PC-9 (cell line): ENCODE data around the gene ADISSP. TPM values are rescaled to one million over a fixed set of nuclear protein-coding genes. Genes with fewer than 3 reads are reported as not detected.

Source experiments
- BruUV-seq: library from RNA; stranded (reverse); fragments of 400-500 nt; replicated peaks from 2 replicates; lab custom pipeline; 2021; lab: Mats Ljungman, UMichigan
- CTCF ChIA-PET: fragments of 300-600 bp; sonication (Branson Sonifier 250); formaldehyde crosslinking; loops from one replicate; lab custom pipeline; 2022; ENCODE audit warnings: antibody characterized with exemption; lab: Charles Lee
- POLR2A ChIA-PET: fragments of 300-600 bp; sonication (Branson Sonifier 250); formaldehyde crosslinking; loops from one replicate; lab custom pipeline; 2022; ENCODE audit warnings: antibody characterized with exemption; ENCODE audit not compliant: unreplicated experiment; lab: Charles Lee
- DNase-seq, 2 experiments: peaks; one replicate each; pipeline versions ENCODE4 v3.0.0 to v3.0.0-alpha.2; 2015 to 2022; ENCODE audit warnings: mixed read lengths in 1 of 2
- H2AFZ ChIP-seq: fragments of 200-600 bp; sonication (generic); 2 replicates; pipeline ENCODE4 v1.8.1; 2017; ENCODE audit warnings: antibody characterized with exemption
- H3F3A ChIP-seq: fragments of 200-600 bp; sonication (generic); 2 replicates; pipeline ENCODE4 v1.8.1; 2017; ENCODE audit warnings: antibody characterized with exemption, mild to moderate bottlenecking, low read depth; ENCODE audit not compliant: insufficient read depth
- H3K27ac ChIP-seq: fragments of 200-600 bp; sonication (generic); 2 replicates; pipeline ENCODE4 v1.6.1; 2016; ENCODE audit warnings: mixed run types
- H3K27me3 ChIP-seq: fragments of 200-600 bp; sonication (generic); 2 replicates; pipeline ENCODE4 v1.6.1; 2016; ENCODE audit warnings: low read depth, mixed run types; ENCODE audit not compliant: insufficient read depth
- H3K36me3 ChIP-seq: fragments of 200-600 bp; sonication (generic); 2 replicates; pipeline ENCODE4 v1.6.1; 2016; ENCODE audit warnings: low read depth, mixed run types
- H3K4me1 ChIP-seq: fragments of 200-600 bp; sonication (generic); replicated peaks from 2 replicates; pipeline ENCODE4 v1.6.1; 2016; ENCODE audit warnings: mixed run types; ENCODE audit not compliant: insufficient read depth
- H3K4me2 ChIP-seq: fragments of 200-600 bp; sonication (generic); 2 replicates; pipeline ENCODE4 v1.6.1; 2017; ENCODE audit warnings: mixed run types
- H3K4me3 ChIP-seq: fragments of 200-600 bp; sonication (generic); 2 replicates; pipeline ENCODE4 v1.6.1; 2016; ENCODE audit warnings: mixed run types
- H3K79me2 ChIP-seq: fragments of 200-600 bp; sonication (generic); 2 replicates; pipeline ENCODE4 v1.6.1; 2017; ENCODE audit warnings: low read depth, mixed run types
- H3K9me2 ChIP-seq: fragments of 200-600 bp; sonication (generic); 2 replicates; pipeline ENCODE4 v1.8.1; 2017; ENCODE audit warnings: mild to moderate bottlenecking; ENCODE audit not compliant: insufficient read depth
- H3K9me3 ChIP-seq: fragments of 200-600 bp; sonication (generic); 2 replicates; pipeline ENCODE4 v1.8.1; 2016; ENCODE audit warnings: low read depth; ENCODE audit not compliant: insufficient read depth
- H4K20me1 ChIP-seq: fragments of 200-600 bp; sonication (generic); 2 replicates; pipeline ENCODE4 v1.8.1; 2017; ENCODE audit not compliant: insufficient read depth
- CTCF ChIP-seq: fragments of 200-600 bp; sonication (generic); conservative IDR thresholded peaks from 2 replicates; pipeline ENCODE4 v1.6.1; 2017; ENCODE audit warnings: mixed run types, antibody characterized with exemption, mild to moderate bottlenecking, moderate library complexity
- EZH2 ChIP-seq: fragments of 200-600 bp; sonication (generic); IDR thresholded peaks from 2 replicates; pipeline ENCODE4 v1.8.0; 2017; ENCODE audit warnings: antibody characterized with exemption, low read depth
- intact Hi-C: fragments of 100-400 bp; cut with micrococcal nuclease; formaldehyde crosslinking; loops from one replicate; pipeline ENCODE4 v1.10.0; 2022; ENCODE audit not compliant: unreplicated experiment
- total RNA-seq: library from RNA; stranded (reverse); gene quantifications from 2 replicates; pipeline ENCODE4 v1.2.3, GENCODE V29; 2021

Gene ADISSP
- total RNA-seq, 1 experiment from 2014 or later = 86.9 TPM

- Histone ChIP-seq H3K27ac (no peak overlapping the region), H3K4me1 (peaks cover 38% of the 10 kb centered on the region)
- DNase-seq = no peak
These were observed 37.2 kb upstream of the ADISSP start for GRCh38 chr20:3804781-3805180.

DNA sequence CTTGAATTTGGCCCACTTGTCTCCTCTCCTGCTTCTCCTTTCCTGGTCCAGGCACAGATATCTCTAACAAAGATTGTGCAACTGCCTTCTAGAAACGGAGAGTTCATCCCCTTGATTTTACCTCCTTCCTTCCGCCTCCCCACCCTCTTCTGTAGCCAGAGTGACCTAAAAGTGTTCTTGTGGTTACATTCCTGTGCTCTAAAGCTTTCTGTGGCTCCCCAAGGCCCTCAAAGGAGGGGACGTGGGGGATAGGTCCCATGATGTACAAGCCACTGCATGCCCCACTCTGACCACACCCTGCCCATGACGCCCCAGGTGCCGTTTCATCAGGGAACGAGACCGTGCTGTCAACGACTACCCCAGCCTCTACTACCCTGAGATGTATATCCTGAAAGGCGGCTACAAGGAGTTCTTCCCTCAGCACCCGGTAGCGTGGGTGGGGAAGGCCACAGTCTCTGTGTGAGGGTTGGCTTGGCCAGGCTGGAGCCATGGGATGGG lies 36.8 kb upstream of the ADISSP start:
- POLR2A ChIA-PET = no interaction called here
- intact Hi-C loops = no loop called here
- no peaks in the 10 kb centered on the region for H3K36me3 ChIP-seq

More at GRCh38 chr20:3804781-3805180, 37.2 kb upstream of the ADISSP start:
- peaks cover 37% of the 10 kb centered on the region for H3F3A ChIP-seq
- CTCF ChIA-PET = no interaction called here
- intact Hi-C loops = no loop called here
- no peaks in the 10 kb centered on the region for H3K9me2 ChIP-seq
- TF ChIP-seq EZH2 = no peak
- no peak for TF ChIP-seq CTCF
- H3K79me2 ChIP-seq = no peaks in the 10 kb centered on the region
- no peaks in the 10 kb centered on the region for H3K36me3 ChIP-seq
- H3K4me3 ChIP-seq = no peak overlapping the region
- no peaks in the 10 kb centered on the region for H3K9me3 ChIP-seq
- H3K4me2 ChIP-seq = no peak overlapping the region
- no peaks in the 10 kb centered on the region for H4K20me1 ChIP-seq
- H2AFZ ChIP-seq = no peak overlapping the region
- BruUV-seq = no TSS peak
- POLR2A ChIA-PET = no interaction called here
- no peaks in the 10 kb centered on the region for H3K27me3 ChIP-seq

GRCh38 chr20:3803854-3804253 lies 36.3 kb upstream of the ADISSP start:
- Histone ChIP-seq H3K36me3 (no peaks in the 10 kb centered on the region), H3K4me2 (no peak overlapping the region), H2AFZ (no peak overlapping the region), H3K4me1 (peaks cover 38% of the 10 kb centered on the region), H3K4me3 (no peak overlapping the region), H4K20me1 (no peaks in the 10 kb centered on the region), H3K79me2 (no peaks in the 10 kb centered on the region), H3K27ac (no peak overlapping the region), H3K27me3 (no peaks in the 10 kb centered on the region), H3K9me3 (no peaks in the 10 kb centered on the region), H3K9me2 (no peaks in the 10 kb centered on the region), H3F3A (peaks cover 36% of the 10 kb centered on the region)
- ChIA-PET POLR2A (no interaction called here), CTCF (interaction anchor here (0.6 kb wide), 1 partner anchor 17 kb away, joined by 3 read pairs; the partner anchor contains the start of gene AP5S1)
- DNase-seq = no peak
- BruUV-seq = no TSS peak
- no peak for TF ChIP-seq EZH2
- no peak for TF ChIP-seq CTCF
- intact Hi-C loops = no loop called here

More for the DNA sequence above, 36.8 kb upstream of the ADISSP start:
- no peaks in the 10 kb centered on the region for H3K79me2 ChIP-seq
- H3F3A ChIP-seq = peaks cover 37% of the 10 kb centered on the region
- BruUV-seq = no TSS peak
- no peak overlapping the region for H3K4me2 ChIP-seq
- no peaks in the 10 kb centered on the region for H3K9me3 ChIP-seq
- CTCF ChIA-PET = interaction anchor here (0.6 kb wide), 1 partner anchor 16 kb away, joined by 3 read pairs; the partner anchor contains the start of gene AP5S1
- H4K20me1 ChIP-seq = no peaks in the 10 kb centered on the region
- TF ChIP-seq CTCF (no peak), EZH2 (no peak)
- no peak overlapping the region for H2AFZ ChIP-seq
- H3K27me3 ChIP-seq = no peaks in the 10 kb centered on the region
- no peak overlapping the region for H3K4me3 ChIP-seq
- DNase-seq = no peak
- no peak overlapping the region for H3K27ac ChIP-seq
- no peaks in the 10 kb centered on the region for H3K9me2 ChIP-seq
- H3K4me1 ChIP-seq = peaks cover 38% of the 10 kb centered on the region
